GM12878 (cell line): Measurements from ENCODE around the gene AKT3. TPM values are rescaled to one million over a fixed set of nuclear protein-coding genes. Genes with fewer than 3 reads are reported as not detected.

Experiments used
- ATAC-seq: fragments of 200-7000 bp; cut with Tn5 transposase; 3 replicates; pipeline ENCODE4 v1.9.1; 2020; ENCODE audit warnings: mild to moderate bottlenecking, moderate library complexity
- BruUV-seq: library from RNA; stranded (reverse); fragments of 400-500 nt; replicated peaks from 2 replicates; lab custom pipeline; 2021; lab: Mats Ljungman, UMichigan
- CTCF ChIA-PET: fragments of 300-600 bp; sonication (Branson Sonifier 250); formaldehyde crosslinking; extraction: SDS; loops from one replicate; lab custom pipeline; 2021; ENCODE audit warnings: inconsistent platforms; lab: Yijun Ruan, JAX
- POLR2A ChIA-PET: fragments of 350-600 bp; formaldehyde crosslinking; extraction: SDS; loops from one replicate; lab custom pipeline; 2021; ENCODE audit warnings: inconsistent platforms; lab: Charles Lee
- RAD21 ChIA-PET: fragments of 300-600 bp; sonication (Branson Sonifier 250); formaldehyde crosslinking; loops from one replicate; lab custom pipeline; 2023; ENCODE audit warnings: antibody characterized with exemption; ENCODE audit not compliant: unreplicated experiment; lab: Charles Lee
- SMC1A ChIA-PET: fragments of 300-600 bp; sonication (Branson Sonifier 250); formaldehyde crosslinking; loops from one replicate; lab custom pipeline; 2023; ENCODE audit not compliant: unreplicated experiment, uncharacterized antibody; lab: Charles Lee
- DNase-seq: peaks from one replicate; pipeline ENCODE4 v3.0.0-alpha.2; 2011; ENCODE audit warnings: low read depth, low spot score
- FAIRE-seq: peaks from 3 replicates; lab custom pipeline; 2011; peaks lifted over from hg19 to GRCh38; lab: Jason Lieb, UNC
- H2AFZ ChIP-seq: 2 replicates; pipeline ENCODE4 v1.6.0; 2011; ENCODE audit warnings: low read depth, low read length, control low read depth; ENCODE audit not compliant: control insufficient read depth
- H3K27ac ChIP-seq: 2 replicates; pipeline ENCODE4 v1.5.1; 2011; ENCODE audit warnings: control low read depth; ENCODE audit not compliant: control insufficient read depth, insufficient read depth
- H3K27me3 ChIP-seq, 2 experiments: replicated peaks in 1 of 2; 2 replicates each; pipeline versions ENCODE4 v1.6.0 to v1.6.1; 2011; ENCODE audit warnings: low read length in 1 of 2; ENCODE audit not compliant: control insufficient read depth in 2 of 2, insufficient read depth in 2 of 2
- H3K36me3 ChIP-seq, 2 experiments: 2 replicates each; pipeline ENCODE4 v1.5.1; 2011; ENCODE audit warnings: low read length in 1 of 2; ENCODE audit not compliant: control insufficient read depth in 2 of 2, insufficient read depth in 2 of 2
- H3K4me1 ChIP-seq: 2 replicates; pipeline ENCODE4 v1.6.1; 2011; ENCODE audit warnings: mild to moderate bottlenecking, low read length, moderate library complexity, mixed read lengths; ENCODE audit not compliant: control insufficient read depth, insufficient read depth
- H3K4me2 ChIP-seq: 2 replicates; pipeline ENCODE4 v1.6.0; 2011; ENCODE audit warnings: control low read depth; ENCODE audit not compliant: control insufficient read depth, insufficient read depth
- H3K4me3 ChIP-seq: fragments of 200-600 bp; sonication (generic); 2 replicates; pipeline ENCODE4 v1.5.1; 2016
- H3K79me2 ChIP-seq: 2 replicates; pipeline ENCODE4 v1.6.0; 2011; ENCODE audit warnings: low read length; ENCODE audit not compliant: control insufficient read depth, insufficient read depth
- H3K9ac ChIP-seq: 2 replicates; pipeline ENCODE4 v1.8.0; 2011; ENCODE audit warnings: low read length, control low read depth, mixed read lengths; ENCODE audit not compliant: control insufficient read depth, insufficient read depth
- H3K9me3 ChIP-seq: replicated peaks from 3 replicates; pipeline ENCODE4 v1.5.1; 2011; ENCODE audit warnings: mild to moderate bottlenecking, low read length; ENCODE audit not compliant: control insufficient read depth, insufficient read depth
- H4K20me1 ChIP-seq: 2 replicates; pipeline ENCODE4 v1.6.0; 2011; ENCODE audit not compliant: control insufficient read depth, insufficient read depth
- GABPA ChIP-seq: IDR thresholded peaks from 2 replicates; pipeline ENCODE4 v1.6.1; 2014; ENCODE audit warnings: antibody characterized with exemption, low read depth, mild to moderate bottlenecking, inconsistent platforms
- HCFC1 ChIP-seq: fragments of 150-350 bp; IDR thresholded peaks from 2 replicates; pipeline ENCODE4 v1.6.1; 2014; ENCODE audit warnings: low read length
- IKZF2 ChIP-seq, 2 experiments: fragments of 450-650 bp; IDR thresholded peaks; 2 replicates each; pipeline ENCODE4 v1.6.1; 2017; ENCODE audit warnings: mild to moderate bottlenecking in 2 of 2, moderate library complexity in 2 of 2
- MEF2A ChIP-seq: IDR thresholded peaks from 2 replicates; pipeline ENCODE4 v1.6.1; 2011; ENCODE audit warnings: low read depth, mild to moderate bottlenecking, low read length, moderate library complexity; ENCODE audit not compliant: insufficient read depth
- POLR2A ChIP-seq: IDR thresholded peaks from 2 replicates; pipeline ENCODE4 v1.6.1; 2011; ENCODE audit warnings: low read depth, mild to moderate bottlenecking, low read length
- SUZ12 ChIP-seq: fragments of 200-600 bp; sonication (generic); IDR thresholded peaks from one replicate; pipeline ENCODE4 v1.6.1; 2018; ENCODE audit warnings: antibody characterized with exemption, mild to moderate bottlenecking; ENCODE audit not compliant: unreplicated experiment
- TAF1 ChIP-seq: IDR thresholded peaks from 2 replicates; pipeline ENCODE4 v1.6.1; 2011; ENCODE audit warnings: mild to moderate bottlenecking, low read depth, low read length, borderline replicate concordance
- TARDBP ChIP-seq: IDR thresholded peaks from 2 replicates; pipeline ENCODE4 v1.6.1; 2016; ENCODE audit warnings: borderline replicate concordance
- TCF12 ChIP-seq: IDR thresholded peaks from 2 replicates; pipeline ENCODE4 v1.6.1; 2011; ENCODE audit warnings: low read depth, mild to moderate bottlenecking, low read length
- WGBS: methylation state at CpG from one replicate; pipeline ENCODE4 v1.1.6; 2016; ENCODE audit warnings: low lambda C conversion rate; ENCODE audit not compliant: insufficient replicate concordance, insufficient coverage; ENCODE audit errors: missing lambda C conversion rate; 5-methylcytosine and 5-hydroxymethylcytosine counted together
- in situ Hi-C: fragments of 300-500 bp; cut with MboI; formaldehyde crosslinking; loops from 9 replicates; pipeline ENCODE4 v1.14.3; 2018; ENCODE audit warnings: mixed read lengths
- intact Hi-C: fragments of 100-400 bp; cut with micrococcal nuclease; formaldehyde crosslinking; loops from one replicate; pipeline ENCODE4 v1.14.2; 2022; ENCODE audit not compliant: unreplicated experiment
- polyA plus RNA-seq, 11 experiments: library from polyadenylated mRNA; depleted of rRNA in 4 of 11; unstranded in 6 of 11; stranded (reverse) in 5 of 11; fragments of >200 nt; fragmentation: Nextera tagmentation in 4 of 11; fragmentation: Illumina TruSeq in 1 of 11; extraction: Ambion mirVana in 4 of 11; extraction: Trizol in 1 of 11; gene quantifications; 1 replicate in 1 of 11; 2 replicates in 10 of 11; pipeline versions ENCODE4 v1.2.1 to v1.2.3, GENCODE V29; 2011 to 2016; ENCODE audit warnings: inconsistent platforms in 2 of 11, missing spikeins in 2 of 11, low read depth in 1 of 11
- total RNA-seq, 4 experiments: library from RNA; depleted of rRNA in 3 of 4; stranded (reverse); fragments of >200 nt in 3 of 4; fragmentation: Illumina TruSeq in 1 of 4; extraction: Trizol in 1 of 4; gene quantifications; 2 replicates each; pipeline versions ENCODE4 v1.2.1 to v1.2.3, GENCODE V29; 2013 to 2021
- TF ChIP-seq, protein P1 (sequence below): IDR thresholded peaks from 2 replicates; pipeline ENCODE4 v1.6.1; 2012; ENCODE audit warnings: low read depth, low read length, improper control_type of control experiment
- TF ChIP-seq, protein P2 (sequence below): fragments of 450-650 bp; formaldehyde crosslinking; IDR thresholded peaks from 2 replicates; pipeline ENCODE4 v1.4.0; 2022; ENCODE audit warnings: mild to moderate bottlenecking, moderate library complexity

AKT3 gene
- total and polyA plus RNA-seq, 10 of the 15 experiments (the other 5 are each of a cell fraction or from before 2014, with no cell fraction given): 0.03 to 0.56 (median 0.19) TPM

DNA sequence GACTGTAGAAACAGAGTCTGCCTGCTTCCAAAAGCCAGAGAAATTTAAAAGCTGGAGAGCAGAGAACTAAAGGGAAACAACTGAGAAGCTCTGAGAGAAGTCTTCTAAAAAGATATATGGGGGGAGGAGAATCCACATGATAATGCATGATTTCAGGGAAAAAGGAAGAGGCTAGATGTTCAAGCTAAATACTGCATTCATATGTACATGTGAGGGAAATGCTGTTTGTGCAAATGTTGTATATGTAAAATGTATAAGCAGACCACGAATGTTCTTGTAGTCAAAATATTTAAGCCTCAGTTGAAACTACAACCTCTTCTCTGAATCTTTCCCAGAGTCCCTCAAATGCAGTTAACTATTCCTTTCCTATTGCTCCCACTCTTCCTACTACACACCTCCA, 79.2 kb downstream of the AKT3 start:
- WGBS: 58% methylated on average over 1 of the region's 1 CpG

More for the DNA sequence above, 79.2 kb downstream of the AKT3 start:
- Histone ChIP-seq H2AFZ (no peak overlapping the region), H3K9ac (no peak overlapping the region), H3K4me2 (no peak overlapping the region), H4K20me1 (no peaks in the 10 kb centered on the region), H3K4me1 (no peaks in the 10 kb centered on the region), H3K9me3 (no peaks in the 10 kb centered on the region; the same call in 2 of the 3 replicates), H3K79me2 (no peaks in the 10 kb centered on the region), H3K27me3 (no peaks in the 10 kb centered on the region), H3K4me3 (no peak overlapping the region), H3K36me3 (no peaks in the 10 kb centered on the region), H3K27ac (no peak overlapping the region)
- DNase-seq: no peak
- FAIRE-seq: no peak
- ChIA-PET RAD21 (no interaction called here), CTCF (interaction anchor here (0.6 to 1.1 kb wide), 3 partner anchors 19 to 211 kb away, joined by 3 read pairs; no protein-coding TSS in a partner anchor), POLR2A (no interaction called here), SMC1A (no interaction called here)
- no peak for ATAC-seq
- intact Hi-C loops: no loop called here
- in situ Hi-C loops: no loop called here
- TF ChIP-seq, protein P1, sequence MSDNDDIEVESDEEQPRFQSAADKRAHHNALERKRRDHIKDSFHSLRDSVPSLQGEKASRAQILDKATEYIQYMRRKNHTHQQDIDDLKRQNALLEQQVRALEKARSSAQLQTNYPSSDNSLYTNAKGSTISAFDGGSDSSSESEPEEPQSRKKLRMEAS: no peak
- TF ChIP-seq TCF12: no peak
- no peak for TF ChIP-seq POLR2A
- TF ChIP-seq TAF1: no peak
- no peak for TF ChIP-seq IKZF2 (IDR thresholded peaks at IDR 0.05)
- no peak for TF ChIP-seq HCFC1
- no peak for TF ChIP-seq GABPA
- TF ChIP-seq, protein P2, sequence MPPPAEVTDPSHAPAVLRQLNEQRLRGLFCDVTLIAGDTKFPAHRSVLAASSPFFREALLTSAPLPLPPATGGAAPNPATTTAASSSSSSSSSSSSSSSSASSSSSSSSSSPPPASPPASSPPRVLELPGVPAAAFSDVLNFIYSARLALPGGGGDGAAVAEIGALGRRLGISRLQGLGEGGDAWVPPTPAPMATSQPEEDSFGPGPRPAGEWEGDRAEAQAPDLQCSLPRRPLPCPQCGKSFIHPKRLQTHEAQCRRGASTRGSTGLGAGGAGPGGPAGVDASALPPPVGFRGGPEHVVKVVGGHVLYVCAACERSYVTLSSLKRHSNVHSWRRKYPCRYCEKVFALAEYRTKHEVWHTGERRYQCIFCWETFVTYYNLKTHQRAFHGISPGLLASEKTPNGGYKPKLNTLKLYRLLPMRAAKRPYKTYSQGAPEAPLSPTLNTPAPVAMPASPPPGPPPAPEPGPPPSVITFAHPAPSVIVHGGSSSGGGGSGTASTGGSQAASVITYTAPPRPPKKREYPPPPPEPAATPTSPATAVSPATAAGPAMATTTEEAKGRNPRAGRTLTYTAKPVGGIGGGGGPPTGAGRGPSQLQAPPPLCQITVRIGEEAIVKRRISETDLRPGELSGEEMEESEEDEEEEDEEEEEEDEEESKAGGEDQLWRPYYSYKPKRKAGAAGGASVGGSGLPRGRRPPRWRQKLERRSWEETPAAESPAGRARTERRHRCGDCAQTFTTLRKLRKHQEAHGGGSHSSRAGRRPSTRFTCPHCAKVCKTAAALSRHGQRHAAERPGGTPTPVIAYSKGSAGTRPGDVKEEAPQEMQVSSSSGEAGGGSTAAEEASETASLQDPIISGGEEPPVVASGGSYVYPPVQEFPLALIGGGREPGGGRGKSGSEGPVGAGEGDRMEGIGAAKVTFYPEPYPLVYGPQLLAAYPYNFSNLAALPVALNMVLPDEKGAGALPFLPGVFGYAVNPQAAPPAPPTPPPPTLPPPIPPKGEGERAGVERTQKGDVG: no peak
- TF ChIP-seq MEF2A: no peak
- no peak for TF ChIP-seq TARDBP
- no peak for TF ChIP-seq SUZ12
- no TSS peak for BruUV-seq
